Neuronal stem cell (in vitro differentiated cells): Measurements from ENCODE around the gene CDHR1.

Experiments used
- DNase-seq: peaks from one replicate; pipeline ENCODE4 v3.0.0-alpha.2; 2013; ENCODE audit warnings: low spot score
- H2AFZ ChIP-seq: one replicate; pipeline ENCODE4 v1.6.1; 2013; ENCODE audit warnings: mild to moderate bottlenecking, low read length, inconsistent platforms
- H2AK5ac ChIP-seq: 2 replicates; pipeline ENCODE4 v1.6.1; 2013; ENCODE audit warnings: low read depth, mild to moderate bottlenecking, inconsistent platforms, low read length, moderate library complexity, mixed read lengths
- H2BK120ac ChIP-seq: 2 replicates; pipeline ENCODE4 v1.6.1; 2013; ENCODE audit warnings: low read depth, mild to moderate bottlenecking, inconsistent platforms, low read length, moderate library complexity, mixed read lengths
- H2BK12ac ChIP-seq: one replicate; pipeline ENCODE4 v1.6.1; 2013; ENCODE audit warnings: low read length, inconsistent platforms
- H2BK15ac ChIP-seq: 2 replicates; pipeline ENCODE4 v1.6.1; 2013; ENCODE audit warnings: mild to moderate bottlenecking, low read length, inconsistent platforms, mixed read lengths
- H2BK5ac ChIP-seq: one replicate; pipeline ENCODE4 v1.6.1; 2013; ENCODE audit warnings: inconsistent platforms, mild to moderate bottlenecking, low read length, moderate library complexity
- H3K14ac ChIP-seq: one replicate; pipeline ENCODE4 v1.6.1; 2013; ENCODE audit warnings: low read length, inconsistent platforms
- H3K18ac ChIP-seq: 2 replicates; pipeline ENCODE4 v1.6.1; 2013; ENCODE audit warnings: low read length, inconsistent platforms
- H3K23ac ChIP-seq: 2 replicates; pipeline ENCODE4 v1.6.1; 2013; ENCODE audit warnings: low read depth, mild to moderate bottlenecking, mixed read lengths, low read length, inconsistent platforms; ENCODE audit not compliant: poor library complexity
- H3K27ac ChIP-seq: replicated peaks from 3 replicates; pipeline ENCODE4 v1.5.1; 2013; ENCODE audit warnings: low read length, inconsistent platforms
- H3K27me3 ChIP-seq, 3 experiments: 2 replicates each; pipeline ENCODE4 v1.6.1; 2013; ENCODE audit warnings: low read length in 3 of 3, mild to moderate bottlenecking in 2 of 3, inconsistent platforms in 1 of 3, low read depth in 1 of 3, mixed read lengths in 1 of 3, moderate library complexity in 1 of 3; ENCODE audit not compliant: control insufficient read depth in 3 of 3, insufficient read depth in 3 of 3
- H3K36me3 ChIP-seq, 2 donors: replicated peaks in 1 of 2; 2 replicates each; pipeline ENCODE4 v1.6.1; 2013; ENCODE audit warnings: low read length in 2 of 2; ENCODE audit not compliant: control insufficient read depth in 2 of 2, insufficient read depth in 2 of 2
- H3K4ac ChIP-seq: 2 replicates; pipeline ENCODE4 v1.6.1; 2013; ENCODE audit warnings: inconsistent platforms, mild to moderate bottlenecking, low read length, moderate library complexity
- H3K4me1 ChIP-seq, 2 donors: 1 replicate in 1 of 2; 2 replicates in 1 of 2; pipeline ENCODE4 v1.6.1; 2013; ENCODE audit warnings: low read length in 2 of 2, low read depth in 1 of 2; ENCODE audit not compliant: control insufficient read depth in 2 of 2, insufficient read depth in 1 of 2
- H3K4me2 ChIP-seq: one replicate; pipeline ENCODE4 v1.6.1; 2013; ENCODE audit warnings: mild to moderate bottlenecking, low read length, inconsistent platforms; ENCODE audit not compliant: insufficient read depth, poor library complexity, severe bottlenecking
- H3K4me3 ChIP-seq, 2 donors: 2 replicates each; pipeline ENCODE4 v1.5.1; 2013; ENCODE audit warnings: low read length in 2 of 2, mild to moderate bottlenecking in 2 of 2, inconsistent platforms in 1 of 2, moderate library complexity in 1 of 2
- H3K79me1 ChIP-seq: one replicate; pipeline ENCODE4 v1.6.1; 2013; ENCODE audit warnings: low read depth, mild to moderate bottlenecking, inconsistent platforms, low read length, moderate library complexity
- H3K9ac ChIP-seq: one replicate; pipeline ENCODE4 v1.6.1; 2013; ENCODE audit warnings: mild to moderate bottlenecking, low read depth, low read length, inconsistent platforms; ENCODE audit not compliant: poor library complexity
- H3K9me3 ChIP-seq, 2 donors: replicated peaks in 1 of 2; 2 replicates each; pipeline versions ENCODE3 to v1.6.1; 2013; ENCODE audit warnings: low read length in 2 of 2, mild to moderate bottlenecking in 2 of 2, inconsistent platforms in 1 of 2, low read depth in 1 of 2, mixed read lengths in 1 of 2, moderate library complexity in 1 of 2; ENCODE audit not compliant: control insufficient read depth in 2 of 2, insufficient read depth in 1 of 2
- H4K8ac ChIP-seq: one replicate; pipeline ENCODE4 v1.6.1; 2013; ENCODE audit warnings: low read depth, mild to moderate bottlenecking, inconsistent platforms, low read length, moderate library complexity
- H4K91ac ChIP-seq: one replicate; pipeline ENCODE4 v1.6.1; 2013; ENCODE audit warnings: low read length, low read depth, mild to moderate bottlenecking, inconsistent platforms; ENCODE audit not compliant: poor library complexity
- WGBS, 2 donors: extraction: QIAGEN DNeasy Blood & Tissue Kit; methylation state at CpG; one replicate each; pipeline ENCODE4 v1.1.7; 2013; ENCODE audit warnings: missing lambda C conversion rate in 2 of 2, mixed read lengths in 1 of 2; ENCODE audit not compliant: insufficient read length in 2 of 2, insufficient replicate concordance in 1 of 2; ENCODE audit errors: extremely low coverage in 2 of 2; 5-methylcytosine and 5-hydroxymethylcytosine counted together

CDHR1 gene

DNA sequence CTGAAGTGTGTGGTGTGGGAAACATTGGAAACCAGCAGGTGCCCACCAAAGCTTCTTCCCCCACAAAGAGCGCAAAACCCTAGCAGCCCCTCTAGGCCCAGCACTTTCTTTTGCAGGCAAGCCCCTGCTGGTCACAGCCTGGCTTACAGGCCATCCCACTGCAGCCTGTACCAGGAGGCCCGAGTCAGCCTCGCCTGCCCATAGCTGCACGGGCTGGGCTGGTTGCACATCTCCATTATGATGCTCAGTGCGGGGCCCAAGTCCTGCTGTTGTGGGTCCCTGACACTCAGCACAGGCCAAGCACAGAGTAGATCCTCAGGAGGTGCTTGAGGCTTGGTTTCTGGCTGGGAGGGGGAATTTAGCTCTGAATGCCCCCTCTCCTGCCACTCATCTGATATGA is 8.0 kb downstream of the CDHR1 start:
- H3K27ac ChIP-seq: no peak overlapping the region
- no peaks in the 10 kb centered on the region for H3K4me1 ChIP-seq
- H3K18ac ChIP-seq: no peak overlapping the region
- H3K4me2 ChIP-seq: no peak overlapping the region
- H2BK5ac ChIP-seq: no peak overlapping the region
- DNase-seq: no peak
- no peak overlapping the region for H3K14ac ChIP-seq
- no peak overlapping the region for H2AK5ac ChIP-seq
- peaks cover 0 to 22% (median 0%) of the 10 kb centered on the region in 3 experiments for H3K27me3 ChIP-seq
- WGBS, 2 donors: no CpG with 5 or more reads among the region's 5 CpGs
- H3K9ac ChIP-seq: no peak overlapping the region
- H3K4ac ChIP-seq: no peak overlapping the region
- H3K23ac ChIP-seq: no peak overlapping the region
- H2AFZ ChIP-seq: no peak overlapping the region
- H3K9me3 ChIP-seq: no peaks in the 10 kb centered on the region
- no peak overlapping the region for H4K8ac ChIP-seq
- H2BK12ac ChIP-seq: no peak overlapping the region
- no peak overlapping the region for H3K4me3 ChIP-seq
- H3K79me1 ChIP-seq: no peaks in the 10 kb centered on the region
- H4K91ac ChIP-seq: no peak overlapping the region
- no peak overlapping the region for H2BK15ac ChIP-seq
- no peaks in the 10 kb centered on the region for H3K36me3 ChIP-seq
- no peak overlapping the region for H2BK120ac ChIP-seq

DNA sequence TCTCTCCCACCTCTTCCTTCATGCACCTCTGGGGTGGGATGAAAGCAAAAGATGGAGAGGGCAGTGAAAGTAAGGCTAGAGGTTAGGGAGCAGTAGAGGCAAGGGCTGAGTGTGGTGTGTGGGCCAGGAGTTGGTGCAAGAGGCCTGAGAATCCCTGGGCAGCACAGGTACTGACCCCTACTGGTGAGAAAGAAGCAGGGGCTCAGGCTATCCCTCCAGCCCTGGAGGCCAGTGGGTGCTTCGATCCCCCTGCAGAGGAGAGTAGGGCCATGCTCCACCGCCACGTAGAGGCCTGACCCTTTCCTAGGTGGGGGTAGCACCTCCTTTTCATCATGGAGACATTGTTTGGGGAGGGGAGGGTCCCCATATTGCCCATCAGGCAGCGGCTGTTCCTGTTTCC is 9.8 kb downstream of the CDHR1 start:
- H2AFZ ChIP-seq: no peak overlapping the region
- peak overlapping the region; percentile 22 for H2BK5ac ChIP-seq
- H3K4me3 ChIP-seq: no peak overlapping the region
- H2BK12ac ChIP-seq: no peak overlapping the region
- H3K27me3 ChIP-seq: peaks cover 0 to 5% (median 0%) of the 10 kb centered on the region in 3 experiments
- H3K36me3 ChIP-seq: no peaks in the 10 kb centered on the region
- no peak overlapping the region for H3K4me2 ChIP-seq
- no peaks in the 10 kb centered on the region for H3K4me1 ChIP-seq
- H3K18ac ChIP-seq: no peak overlapping the region
- no peak overlapping the region for H3K4ac ChIP-seq
- no peak for DNase-seq
- no peak overlapping the region for H4K91ac ChIP-seq
- H3K14ac ChIP-seq: no peak overlapping the region
- H3K27ac ChIP-seq: no peak overlapping the region
- H4K8ac ChIP-seq: no peak overlapping the region
- H2BK120ac ChIP-seq: no peak overlapping the region
- H3K9me3 ChIP-seq: no peaks in the 10 kb centered on the region
- WGBS, 2 donors: no CpG with 5 or more reads among the region's 4 CpGs
- no peak overlapping the region for H2AK5ac ChIP-seq
- peak overlapping the region; percentile 27 for H2BK15ac ChIP-seq
- no peaks in the 10 kb centered on the region for H3K79me1 ChIP-seq
- H3K23ac ChIP-seq: no peak overlapping the region
- H3K9ac ChIP-seq: no peak overlapping the region

DNA sequence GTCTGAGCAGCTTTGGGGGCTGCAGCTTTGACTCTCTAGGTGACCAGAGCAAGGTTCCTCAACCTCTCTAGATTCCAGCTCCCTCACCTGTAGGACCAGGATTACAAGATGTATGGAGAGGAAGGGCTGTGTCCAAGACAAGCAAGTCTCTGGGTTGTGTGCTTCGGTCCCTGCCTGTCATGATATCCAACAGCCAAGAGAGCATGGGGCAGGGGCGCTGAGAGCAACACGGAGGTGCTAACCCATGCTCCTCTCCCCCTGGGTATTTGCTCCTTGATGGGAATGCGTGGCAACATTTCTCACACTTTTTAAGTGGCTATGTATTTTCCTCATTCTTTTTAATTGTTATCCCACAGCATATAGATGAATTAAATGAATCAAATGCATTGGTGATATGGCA is 10.3 kb downstream of the CDHR1 start:
- Histone ChIP-seq H3K36me3 (no peaks in the 10 kb centered on the region), H3K79me1 (no peaks in the 10 kb centered on the region), H2BK120ac (no peak overlapping the region), H3K9me3 (no peaks in the 10 kb centered on the region), H3K4ac (no peak overlapping the region), H3K23ac (no peak overlapping the region), H2BK12ac (no peak overlapping the region), H2BK5ac (peak overlapping the region; percentile 22), H3K4me2 (no peak overlapping the region), H3K4me1 (no peaks in the 10 kb centered on the region), H3K18ac (no peak overlapping the region), H3K14ac (no peak overlapping the region), H4K91ac (no peak overlapping the region), H2AFZ (no peak overlapping the region), H3K27ac (no peak overlapping the region), H3K4me3 (no peak overlapping the region), H2AK5ac (peak overlapping the region; percentile 17), H2BK15ac (peak overlapping the region; percentile 27), H4K8ac (no peak overlapping the region), H3K9ac (no peak overlapping the region), H3K27me3 (peaks cover 0 to under 1% (median 0%) of the 10 kb centered on the region in 3 experiments)
- no CpG with 5 or more reads among the region's 4 CpGs for WGBS, 2 donors
- DNase-seq: no peak

DNA sequence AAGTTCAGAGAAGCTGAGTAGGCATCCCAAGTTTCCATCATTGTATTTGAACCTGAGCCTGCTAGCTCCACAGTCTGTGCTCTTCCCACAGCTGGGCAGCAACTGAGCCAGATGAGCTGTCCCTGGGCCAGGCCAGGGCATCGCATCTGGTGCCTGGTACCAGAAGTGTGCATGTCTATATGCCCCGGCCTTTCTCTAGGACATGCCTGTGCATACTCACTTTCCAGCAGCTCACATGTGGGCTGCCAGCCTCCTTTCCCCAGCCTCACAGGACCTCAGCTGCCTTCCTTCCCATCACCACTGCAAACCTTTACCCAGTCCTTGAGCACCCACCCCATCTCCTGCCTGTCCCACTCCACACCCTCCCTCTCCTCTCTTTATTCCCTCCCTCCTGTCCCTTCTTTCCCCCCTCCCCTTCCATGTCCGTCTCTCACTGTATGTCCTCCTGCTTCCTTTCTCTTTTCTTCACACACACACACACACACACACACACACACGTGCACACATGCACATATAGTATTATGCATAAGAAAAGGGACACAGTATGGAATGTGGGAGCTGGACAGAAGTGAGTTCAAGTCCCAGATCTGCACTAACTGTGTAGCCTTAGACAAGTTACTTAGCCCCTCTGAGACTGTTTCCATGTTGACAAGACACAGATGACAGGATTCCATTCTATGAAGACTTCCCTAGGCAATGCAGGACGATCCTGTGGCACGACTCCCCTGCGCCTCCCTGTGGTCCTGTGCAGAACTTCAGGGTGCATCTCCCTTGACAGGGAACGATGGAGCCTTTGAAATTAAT is 10.9 kb downstream of the CDHR1 start:
- Histone ChIP-seq H2BK120ac (no peak overlapping the region), H3K4me3 (no peak overlapping the region), H3K4me2 (no peak overlapping the region), H4K91ac (no peak overlapping the region), H3K14ac (no peak overlapping the region), H3K18ac (peak overlapping the region; percentile 48), H2BK12ac (no peak overlapping the region), H4K8ac (no peak overlapping the region), H3K23ac (no peak overlapping the region), H3K4ac (no peak overlapping the region), H2AFZ (no peak overlapping the region), H3K9me3 (no peaks in the 10 kb centered on the region), H2AK5ac (no peak overlapping the region), H2BK5ac (no peak overlapping the region), H3K9ac (peak overlapping the region; percentile 36), H2BK15ac (no peak overlapping the region), H3K36me3 (no peaks in the 10 kb centered on the region), H3K4me1 (no peaks in the 10 kb centered on the region), H3K27ac (no peak overlapping the region), H3K79me1 (no peaks in the 10 kb centered on the region), H3K27me3 (no peaks in the 10 kb centered on the region)
- WGBS, 2 donors: no CpG with 5 or more reads among the region's 8 CpGs
- DNase-seq: peak; percentile 50
